Muscle of leg (tissue), 11 donors: ENCODE results near the gene MGRN1. TPM values are rescaled to one million over a fixed set of nuclear protein-coding genes. Genes with fewer than 3 reads are reported as not detected.
A peak's percentile ranks its signal among the peaks of the same experiment; 100 is the strongest.

Experiments used
- DNase-seq: peaks from one replicate; pipeline ENCODE4 v3.0.0; 2013
- H3K27ac ChIP-seq: one replicate; pipeline ENCODE4 v1.5.1; 2013; ENCODE audit warnings: mild to moderate bottlenecking, low read length, control low read depth
- H3K27me3 ChIP-seq: one replicate; pipeline ENCODE4 v1.6.1; 2013; ENCODE audit warnings: low read length; ENCODE audit not compliant: control insufficient read depth, insufficient read depth
- H3K36me3 ChIP-seq: one replicate; pipeline ENCODE4 v1.6.1; 2013; ENCODE audit warnings: low read length; ENCODE audit not compliant: control insufficient read depth, insufficient read depth
- H3K4me1 ChIP-seq: one replicate; pipeline ENCODE4 v1.6.1; 2013; ENCODE audit warnings: low read length; ENCODE audit not compliant: control insufficient read depth, insufficient read depth
- H3K4me3 ChIP-seq: one replicate; pipeline ENCODE4 v1.5.1; 2013; ENCODE audit warnings: low read length, control low read depth
- H3K9me3 ChIP-seq: replicated peaks from 2 replicates; pipeline ENCODE4 v1.6.1; 2013; ENCODE audit warnings: low read depth, low read length; ENCODE audit not compliant: control insufficient read depth
- WGBS: methylation state at CpG from one replicate; pipeline ENCODE4 v1.1.5; 2013; ENCODE audit warnings: missing lambda C conversion rate; ENCODE audit not compliant: insufficient coverage; 5-methylcytosine and 5-hydroxymethylcytosine counted together
- polyA plus RNA-seq, 8 donors: library from polyadenylated mRNA; unstranded; fragments of 120-200 nt; gene quantifications; one replicate each; pipeline versions ENCODE4 v1.2.1 to v1.2.3, GENCODE V29; 2013; ENCODE audit warnings: inconsistent platforms in 1 of 8, low replicate concordance in 1 of 8; ENCODE audit not compliant: insufficient read length in 8 of 8, insufficient read depth in 1 of 8
- total RNA-seq: library from RNA; stranded (reverse); fragments of 120-200 nt; gene quantifications from one replicate; pipeline ENCODE4 v1.2.4, GENCODE V29; 2013

The MGRN1 gene
- total and polyA plus RNA-seq, 9 donors, result 15.9 to 50.7 (median 37.2) TPM

GRCh38 chr16:4602331-4602730 lies 22.3 kb upstream of the MGRN1 start:
- Histone ChIP-seq H3K4me1 (peaks cover 24% of the 10 kb centered on the region), H3K4me3 (no peak overlapping the region), H3K9me3 (no peaks in the 10 kb centered on the region), H3K36me3 (peaks cover 5% of the 10 kb centered on the region), H3K27ac (no peak overlapping the region), H3K27me3 (peaks cover 1% of the 10 kb centered on the region)
- DNase-seq, result no peak
- WGBS, result 36% methylated on average over 4 of the region's 8 CpGs

- H3K27ac ChIP-seq, result no peak overlapping the region
- peaks cover 16% of the 10 kb centered on the region for H3K36me3 ChIP-seq
- no peaks in the 10 kb centered on the region for H3K27me3 ChIP-seq
- H3K4me1 ChIP-seq, result peaks cover 24% of the 10 kb centered on the region
- no peak for DNase-seq
- no peaks in the 10 kb centered on the region for H3K9me3 ChIP-seq
- no peak overlapping the region for H3K4me3 ChIP-seq
- WGBS, result 69% methylated on average over 8 of the region's 13 CpGs
Observed at GRCh38 chr16:4603624-4604170, 20.9 kb upstream of the MGRN1 start.

DNA sequence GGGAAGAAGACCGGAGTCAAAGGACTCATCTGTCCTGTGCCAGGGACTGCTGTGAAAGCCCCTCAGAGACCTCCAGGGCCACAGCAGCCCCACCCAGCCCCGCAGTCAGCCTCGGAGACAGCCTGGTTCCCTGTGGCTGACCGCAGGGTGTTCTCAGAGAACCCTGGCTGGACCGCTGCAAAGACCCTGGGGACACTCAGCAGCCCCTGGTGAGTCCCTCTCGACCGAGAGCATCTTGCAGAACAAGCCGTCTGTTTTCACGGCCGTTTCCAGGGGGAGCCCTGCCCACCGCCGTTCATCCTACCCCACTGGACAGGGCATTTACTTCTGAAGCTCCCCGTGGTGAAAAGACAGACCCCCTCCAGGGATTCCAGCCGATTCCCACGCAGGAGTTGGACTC lies 20.2 kb upstream of the MGRN1 start:
- Histone ChIP-seq H3K36me3 (peaks cover 21% of the 10 kb centered on the region), H3K4me1 (peaks cover 24% of the 10 kb centered on the region), H3K27ac (no peak overlapping the region), H3K27me3 (no peaks in the 10 kb centered on the region), H3K4me3 (no peak overlapping the region), H3K9me3 (no peaks in the 10 kb centered on the region)
- 55% methylated on average over 15 of the region's 15 CpGs for WGBS
- DNase-seq, result peak; percentile 5

DNA sequence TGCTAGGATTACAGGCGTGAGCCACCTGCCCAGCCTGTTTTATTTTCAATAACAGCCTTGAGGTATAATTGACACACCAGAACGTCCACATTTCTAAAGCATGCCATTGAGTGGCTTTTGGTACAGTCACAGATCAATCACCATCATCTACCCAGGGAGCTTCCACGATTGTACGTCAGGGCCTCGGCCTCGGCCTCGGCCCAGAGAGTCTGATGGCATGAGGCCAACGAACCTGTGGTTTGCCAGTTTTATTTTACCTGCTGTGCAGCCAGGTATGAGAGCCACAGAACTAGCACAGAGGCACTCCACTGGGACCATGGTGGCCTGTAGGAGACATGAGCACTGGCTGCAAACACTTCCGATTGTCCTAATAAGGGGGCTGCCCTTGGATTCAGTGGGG lies 18.3 kb upstream of the MGRN1 start:
- Histone ChIP-seq H3K27me3 (no peaks in the 10 kb centered on the region), H3K27ac (no peak overlapping the region), H3K9me3 (no peaks in the 10 kb centered on the region), H3K4me1 (peaks cover 16% of the 10 kb centered on the region), H3K4me3 (no peak overlapping the region), H3K36me3 (peaks cover 26% of the 10 kb centered on the region)
- DNase-seq, result no peak
- WGBS, result 76% methylated on average over 8 of the region's 9 CpGs

DNA sequence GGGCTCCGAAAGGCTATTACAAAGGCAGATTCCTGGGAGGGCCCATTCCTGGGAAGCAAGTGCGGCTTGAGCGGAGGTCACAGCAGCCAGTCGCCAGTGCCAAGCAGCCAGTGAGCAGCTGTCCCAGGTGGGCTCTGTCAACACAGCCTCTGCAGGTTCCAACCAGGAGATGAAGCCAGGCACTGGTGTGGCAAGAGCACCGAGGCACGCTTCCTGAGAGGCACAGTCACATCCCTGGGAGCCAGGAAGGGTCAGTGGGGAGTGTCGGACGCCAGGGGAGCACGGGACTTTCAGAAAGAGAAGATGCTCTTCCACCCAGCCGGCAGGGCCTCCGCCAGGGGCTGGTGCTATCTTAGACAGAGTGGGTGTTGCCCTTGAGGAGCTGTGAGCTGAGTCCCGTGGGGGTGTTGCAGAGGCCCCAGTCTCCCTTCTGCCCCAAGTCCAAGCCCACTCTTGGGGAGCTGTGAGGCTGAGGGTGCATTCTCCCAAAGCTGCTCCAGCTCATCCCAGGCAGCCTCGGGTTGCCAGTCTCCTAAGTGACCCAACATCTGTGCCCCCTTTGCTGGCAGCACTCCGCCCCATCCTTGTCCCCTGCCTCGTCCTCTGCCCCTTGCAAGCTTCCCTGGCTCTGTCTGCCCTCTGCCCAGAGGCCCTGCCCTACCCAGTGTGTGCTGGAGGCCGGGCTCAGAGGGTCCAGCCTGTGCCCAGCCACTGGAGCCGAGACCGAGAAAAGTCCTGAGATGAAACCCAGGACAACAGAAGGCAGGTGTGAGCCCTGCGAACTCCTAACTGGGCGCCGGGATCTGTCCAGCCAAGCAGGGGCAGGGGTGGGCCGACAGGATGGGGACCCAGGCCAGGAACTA lies 16.6 kb upstream of the MGRN1 start:
- Histone ChIP-seq H3K9me3 (no peaks in the 10 kb centered on the region), H3K4me1 (peaks cover 8% of the 10 kb centered on the region), H3K27ac (no peak overlapping the region), H3K4me3 (no peak overlapping the region), H3K36me3 (peaks cover 26% of the 10 kb centered on the region), H3K27me3 (no peaks in the 10 kb centered on the region)
- 86% methylated on average over 21 of the region's 22 CpGs for WGBS
- DNase-seq, result no peak

DNA sequence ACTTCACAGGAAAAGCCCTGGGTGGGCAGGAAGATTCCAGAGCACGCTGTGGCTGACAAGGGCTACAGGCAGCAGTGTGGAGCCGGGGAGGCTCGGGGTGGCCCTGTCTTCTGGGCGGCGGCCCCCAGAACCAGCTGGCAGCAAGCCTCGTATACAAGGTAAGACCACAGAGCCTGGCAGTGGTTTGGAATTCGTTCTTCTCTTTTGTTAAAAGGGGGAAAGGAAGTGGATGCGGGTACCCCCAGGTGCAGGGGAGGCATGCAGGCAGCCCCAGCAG lies 16.0 kb upstream of the MGRN1 start:
- Histone ChIP-seq H3K9me3 (no peaks in the 10 kb centered on the region), H3K27me3 (no peaks in the 10 kb centered on the region), H3K4me3 (no peak overlapping the region), H3K36me3 (peaks cover 26% of the 10 kb centered on the region), H3K4me1 (peaks cover 14% of the 10 kb centered on the region), H3K27ac (no peak overlapping the region)
- 84% methylated on average over 8 of the region's 8 CpGs for WGBS
- no peak for DNase-seq

DNA sequence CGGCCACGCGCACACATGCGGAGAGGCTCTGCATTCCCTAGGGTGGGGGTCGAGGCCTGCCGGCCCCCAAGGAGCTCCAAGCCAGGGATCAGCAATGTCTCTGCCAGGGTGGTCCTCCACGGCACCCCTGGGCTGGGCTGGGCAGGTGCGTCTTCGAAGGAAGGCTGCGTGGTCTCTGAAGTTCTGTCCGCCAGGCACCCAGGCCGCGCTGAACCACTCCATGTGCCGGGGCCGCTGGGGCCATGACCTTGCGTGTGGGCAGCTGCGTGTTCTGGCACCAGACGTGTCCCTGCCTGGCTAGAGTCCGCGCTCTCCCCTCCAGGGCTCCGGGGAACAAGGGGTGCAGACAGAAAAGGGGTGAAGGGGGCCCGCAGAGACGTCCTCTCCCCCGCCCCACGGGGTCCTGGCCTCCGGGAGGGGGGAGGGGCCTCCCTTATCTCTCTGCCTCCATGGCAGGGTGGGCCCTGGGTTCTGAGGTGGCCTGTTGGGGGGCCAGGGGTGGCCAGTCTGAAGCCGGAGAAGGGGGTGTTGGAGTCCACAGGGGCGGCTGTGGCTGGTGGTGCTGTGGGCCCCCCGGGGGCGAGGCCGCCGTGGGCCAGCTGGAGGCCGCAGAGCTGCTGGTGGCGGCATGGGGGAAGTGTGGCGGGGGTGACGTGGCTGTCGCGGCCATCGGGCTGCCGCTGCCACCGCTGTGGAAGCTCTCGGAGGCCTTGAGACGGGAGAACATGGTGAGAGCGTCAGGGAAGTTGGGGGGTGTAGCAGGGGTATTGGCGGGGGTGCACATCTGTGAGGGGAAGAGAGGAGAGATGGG lies 15.2 kb upstream of the MGRN1 start:
- peak; percentile 6 for DNase-seq
- Histone ChIP-seq H3K36me3 (peaks cover 26% of the 10 kb centered on the region), H3K27me3 (no peaks in the 10 kb centered on the region), H3K4me3 (no peak overlapping the region), H3K27ac (no peak overlapping the region), H3K4me1 (peaks cover 16% of the 10 kb centered on the region), H3K9me3 (no peaks in the 10 kb centered on the region)
- 87% methylated on average over 39 of the region's 45 CpGs for WGBS

GRCh38 chr16:4610011-4611005 lies 14.3 kb upstream of the MGRN1 start:
- Histone ChIP-seq H3K27ac (no peak overlapping the region), H3K36me3 (peaks cover 26% of the 10 kb centered on the region), H3K9me3 (no peaks in the 10 kb centered on the region), H3K4me1 (peaks cover 20% of the 10 kb centered on the region), H3K4me3 (no peak overlapping the region), H3K27me3 (no peaks in the 10 kb centered on the region)
- WGBS, result 78% methylated on average over 11 of the region's 32 CpGs
- no peak for DNase-seq

DNA sequence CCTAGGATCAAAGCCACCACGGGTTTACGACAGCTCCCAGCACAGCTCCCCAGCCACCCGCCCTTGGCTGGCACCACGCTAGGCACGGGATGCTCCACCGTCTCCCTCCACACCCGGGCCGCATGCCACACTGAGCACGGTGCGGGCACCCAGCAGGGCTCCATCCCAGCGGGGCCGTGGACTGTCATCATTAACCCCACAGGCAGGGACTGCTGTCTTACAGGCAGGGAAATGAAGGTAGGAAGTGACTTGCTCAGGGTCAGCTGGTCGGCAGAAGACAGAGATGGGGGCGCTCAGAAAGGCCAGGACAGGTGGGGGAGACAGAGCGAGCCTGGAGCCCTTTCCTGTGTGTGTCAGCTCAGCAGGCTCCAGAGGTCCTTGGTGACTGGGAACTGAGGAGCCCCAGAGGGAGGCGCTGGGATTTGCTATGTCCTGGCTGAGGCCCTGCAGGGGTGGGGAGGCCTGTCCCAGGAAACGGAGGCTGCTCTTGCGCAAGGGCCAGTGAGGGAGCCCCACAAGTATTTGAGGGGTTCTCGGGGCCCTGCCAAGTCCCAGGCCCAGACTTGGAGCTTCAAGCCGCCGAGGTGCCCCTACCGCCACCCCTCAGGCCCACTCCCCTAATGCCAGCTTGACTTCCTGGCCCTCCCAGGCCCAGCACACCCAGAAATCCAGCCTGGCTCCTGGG lies 13.1 kb upstream of the MGRN1 start:
- 85% methylated on average over 21 of the region's 22 CpGs for WGBS
- DNase-seq, result no peak
- Histone ChIP-seq H3K27me3 (no peaks in the 10 kb centered on the region), H3K27ac (no peak overlapping the region), H3K4me1 (peaks cover 28% of the 10 kb centered on the region), H3K4me3 (no peak overlapping the region), H3K9me3 (no peaks in the 10 kb centered on the region), H3K36me3 (peaks cover 26% of the 10 kb centered on the region)
